GM12864 (cell line): Measurements from ENCODE around the gene RPUSD3.

Source experiments
- DNase-seq: peaks from one replicate; pipeline ENCODE4 v3.0.0-alpha.2; 2011; ENCODE audit warnings: low read depth
- H3K4me3 ChIP-seq: 2 replicates; pipeline ENCODE4 v1.5.1; 2011; ENCODE audit warnings: mild to moderate bottlenecking, low read depth, low read length, control low read depth
- TF ChIP-seq, protein P1 (sequence below): IDR thresholded peaks from 2 replicates; pipeline ENCODE4 v1.5.1; 2011; ENCODE audit warnings: low read depth, mild to moderate bottlenecking, moderate library complexity, low read length, control low read depth, inconsistent platforms; ENCODE audit errors: missing control alignments

The RPUSD3 gene

DNA sequence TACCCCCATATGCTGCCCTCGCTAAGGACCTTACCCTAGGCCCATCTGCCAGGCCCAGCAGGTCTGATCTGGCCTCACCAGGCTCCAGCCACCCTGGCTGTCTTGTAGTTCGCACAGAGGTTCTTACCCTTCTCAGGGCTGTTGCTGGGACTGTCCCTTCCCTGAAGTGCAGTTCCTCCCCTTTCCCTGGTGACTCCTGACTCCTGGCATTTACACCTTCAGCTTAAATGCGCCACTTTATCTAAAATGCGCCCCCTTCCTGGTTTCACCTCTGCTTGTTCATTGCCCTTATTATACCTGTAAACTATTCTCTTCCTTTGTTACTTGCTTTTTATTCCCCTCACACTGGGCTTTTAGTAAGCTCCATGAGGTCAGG, 34.6 kb downstream of the RPUSD3 start:
- TF ChIP-seq, protein P1, sequence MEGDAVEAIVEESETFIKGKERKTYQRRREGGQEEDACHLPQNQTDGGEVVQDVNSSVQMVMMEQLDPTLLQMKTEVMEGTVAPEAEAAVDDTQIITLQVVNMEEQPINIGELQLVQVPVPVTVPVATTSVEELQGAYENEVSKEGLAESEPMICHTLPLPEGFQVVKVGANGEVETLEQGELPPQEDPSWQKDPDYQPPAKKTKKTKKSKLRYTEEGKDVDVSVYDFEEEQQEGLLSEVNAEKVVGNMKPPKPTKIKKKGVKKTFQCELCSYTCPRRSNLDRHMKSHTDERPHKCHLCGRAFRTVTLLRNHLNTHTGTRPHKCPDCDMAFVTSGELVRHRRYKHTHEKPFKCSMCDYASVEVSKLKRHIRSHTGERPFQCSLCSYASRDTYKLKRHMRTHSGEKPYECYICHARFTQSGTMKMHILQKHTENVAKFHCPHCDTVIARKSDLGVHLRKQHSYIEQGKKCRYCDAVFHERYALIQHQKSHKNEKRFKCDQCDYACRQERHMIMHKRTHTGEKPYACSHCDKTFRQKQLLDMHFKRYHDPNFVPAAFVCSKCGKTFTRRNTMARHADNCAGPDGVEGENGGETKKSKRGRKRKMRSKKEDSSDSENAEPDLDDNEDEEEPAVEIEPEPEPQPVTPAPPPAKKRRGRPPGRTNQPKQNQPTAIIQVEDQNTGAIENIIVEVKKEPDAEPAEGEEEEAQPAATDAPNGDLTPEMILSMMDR, result no peak
- peak overlapping the region; percentile 61; the same call in 1 of the 2 replicates for H3K4me3 ChIP-seq
- DNase-seq, result no peak

DNA sequence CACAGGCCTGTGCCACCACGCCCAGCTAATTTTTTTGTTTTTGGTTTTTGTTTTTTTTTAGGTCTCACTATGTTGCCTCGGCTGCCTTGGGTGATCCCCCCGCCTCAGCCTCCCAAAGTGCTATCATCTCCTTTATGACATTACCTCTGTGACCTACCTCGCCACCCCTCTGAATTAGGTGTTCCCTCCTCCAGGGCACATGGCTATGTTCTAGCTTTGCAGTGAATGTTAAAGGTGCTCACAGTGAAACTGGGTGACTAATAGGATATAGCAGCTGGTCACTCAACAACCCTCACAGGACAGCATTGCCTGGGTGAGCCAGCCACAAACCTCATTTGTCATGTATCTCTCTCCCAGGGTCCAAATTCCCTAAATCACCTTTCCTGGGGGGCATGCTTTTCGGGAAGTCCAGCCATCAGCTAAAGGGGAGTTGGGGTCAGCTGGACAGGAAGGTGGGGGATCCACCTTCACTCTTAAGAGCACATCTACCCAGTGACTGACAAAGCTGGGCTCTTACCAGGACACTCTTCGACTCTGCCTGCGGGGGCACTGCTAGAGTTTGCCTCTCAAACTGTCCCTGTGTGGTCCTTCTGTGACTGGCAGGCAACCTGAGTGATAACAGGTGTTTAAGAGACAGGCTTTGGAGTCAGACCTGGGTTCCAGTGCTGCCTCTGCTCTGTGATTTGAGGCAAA, 35.3 kb downstream of the RPUSD3 start:
- TF ChIP-seq, protein P1, result peak; percentile 44
- no peak overlapping the region for H3K4me3 ChIP-seq
- DNase-seq, result no peak

DNA sequence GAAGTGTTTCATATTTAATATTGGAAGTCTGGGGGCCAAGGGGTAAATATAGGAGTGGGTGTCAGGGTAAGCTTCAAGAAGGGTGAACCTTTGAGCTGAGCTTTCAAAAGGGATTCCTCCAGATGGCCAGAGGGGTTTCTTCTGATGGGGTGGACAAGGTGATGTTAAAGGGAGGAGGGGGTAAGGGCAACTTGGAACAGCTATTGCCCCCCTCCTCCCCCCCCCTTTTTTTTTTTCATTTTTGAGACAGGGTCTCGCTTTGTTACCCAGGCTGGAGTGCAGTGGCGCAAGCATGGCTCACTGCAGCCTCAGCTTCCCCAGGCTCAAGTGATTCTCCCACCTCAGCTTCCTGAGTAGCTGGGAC, 35.8 kb downstream of the RPUSD3 start:
- TF ChIP-seq, protein P1, result no peak
- H3K4me3 ChIP-seq, result no peak overlapping the region
- DNase-seq, result no peak

DNA sequence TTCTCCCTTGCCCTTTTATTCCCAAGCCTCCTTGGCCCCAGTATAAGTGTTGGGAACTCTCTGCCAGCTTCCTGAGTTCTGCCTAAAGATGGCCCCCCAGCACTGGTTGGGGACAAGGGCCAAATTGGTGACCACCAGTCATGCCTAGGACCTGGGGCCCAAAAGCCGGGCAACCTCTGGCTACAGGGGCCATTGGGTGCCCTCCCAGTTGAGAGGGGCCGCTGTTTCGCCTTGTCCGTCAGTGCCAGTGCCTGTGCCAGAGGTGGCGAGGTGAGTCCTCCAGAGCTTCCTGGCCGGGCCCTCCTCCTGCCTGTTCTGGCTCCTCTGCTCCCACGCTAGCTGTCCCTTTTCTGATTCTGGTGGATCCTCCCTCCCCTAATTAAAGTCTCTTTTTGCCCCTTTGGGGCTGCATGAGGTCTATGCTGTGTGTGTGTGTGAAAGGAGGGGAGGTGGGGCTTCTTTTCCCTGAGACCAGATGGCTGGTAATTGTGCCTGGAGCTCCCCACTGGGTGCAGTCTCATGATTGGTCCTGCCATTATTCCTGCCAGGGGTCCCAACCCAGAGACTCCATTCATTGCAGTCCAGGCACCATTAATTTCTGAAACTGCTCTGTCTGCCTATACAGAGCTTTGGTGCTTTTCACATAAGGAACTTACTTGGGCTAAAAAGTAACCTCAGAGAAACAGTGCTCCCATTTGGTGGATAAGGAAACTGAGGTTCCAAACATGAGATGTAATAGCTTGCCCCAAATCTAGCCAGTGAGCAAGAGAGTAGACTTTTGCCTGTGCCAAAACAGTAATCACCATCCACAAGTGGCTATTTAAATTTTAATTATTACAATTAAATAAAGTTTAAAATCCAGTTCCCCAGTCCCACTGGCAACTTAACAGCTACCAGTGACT, 36.9 kb downstream of the RPUSD3 start:
- TF ChIP-seq, protein P1, result no peak
- H3K4me3 ChIP-seq, result no peak overlapping the region
- DNase-seq, result no peak

DNA sequence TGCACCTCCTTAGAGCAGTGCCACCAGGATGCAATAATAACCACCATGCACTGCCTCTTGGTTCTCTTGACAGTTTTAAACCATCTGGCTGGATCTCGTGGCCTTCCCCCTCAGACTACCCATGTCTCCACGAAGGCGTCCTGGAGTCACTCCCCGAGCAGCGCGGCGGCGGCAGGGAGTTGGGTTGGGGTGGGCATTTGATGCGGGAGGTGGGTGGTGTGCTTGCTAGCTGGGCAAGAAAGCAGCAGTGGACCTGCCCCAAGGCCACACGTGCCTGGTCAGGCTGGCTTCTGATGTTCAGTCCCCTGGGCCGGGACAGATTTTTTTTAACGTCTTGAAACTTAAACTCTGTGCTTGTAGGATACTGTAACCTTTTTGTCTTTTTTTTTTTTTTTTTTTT, 37.7 kb downstream of the RPUSD3 start:
- TF ChIP-seq, protein P1, result no peak
- no peak for DNase-seq
- H3K4me3 ChIP-seq, result no peak overlapping the region

DNA sequence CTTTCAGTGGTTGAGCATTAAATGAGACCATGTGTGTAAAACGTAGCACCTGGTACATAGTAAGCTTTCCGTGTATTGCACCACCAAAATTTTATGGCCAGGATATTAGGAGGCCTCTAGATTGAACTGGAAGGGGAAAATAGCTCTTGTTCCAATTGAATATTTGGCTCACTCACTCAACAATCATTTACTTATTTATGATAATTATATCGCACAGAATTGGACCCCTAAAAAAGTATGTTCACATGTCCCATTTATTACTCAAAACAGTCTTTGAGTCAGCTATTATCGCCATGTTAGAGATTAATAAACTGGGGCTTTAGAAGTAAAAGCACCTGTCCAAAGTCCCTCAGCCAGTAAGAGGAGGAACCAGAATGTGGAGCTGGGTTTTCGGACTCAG, 38.8 kb downstream of the RPUSD3 start:
- H3K4me3 ChIP-seq, result no peak overlapping the region
- TF ChIP-seq, protein P1, result no peak
- DNase-seq, result no peak
